Suprapubic skin (tissue), 4 donors: ENCODE measurements around the gene IRF4. TPM values are rescaled to one million over a fixed set of nuclear protein-coding genes. Genes with fewer than 3 reads are reported as not detected.
"Not testable (repeated sequence)": the region's sequence is repeated elsewhere in the genome, so short reads cannot be mapped to it uniquely, and the experiment has no call there.

Source experiments
- DNase-seq, 2 donors: peaks; one replicate each; pipeline ENCODE4 v3.0.0-alpha.2; 2019; ENCODE audit warnings: low spot score in 2 of 2
- H3K27ac ChIP-seq: fragments of 200-600 bp; sonication (generic); one replicate; pipeline ENCODE4 v1.5.1; 2019
- H3K27me3 ChIP-seq: fragments of 200-600 bp; sonication (generic); one replicate; pipeline ENCODE4 v1.5.1; 2019
- H3K36me3 ChIP-seq: fragments of 200-600 bp; sonication (generic); one replicate; pipeline ENCODE4 v1.5.1; 2019
- H3K4me1 ChIP-seq: fragments of 200-600 bp; sonication (generic); one replicate; pipeline ENCODE4 v1.5.1; 2019
- H3K4me3 ChIP-seq: fragments of 200-600 bp; sonication (generic); one replicate; pipeline ENCODE4 v1.5.1; 2019; ENCODE audit warnings: mild to moderate bottlenecking
- H3K9me3 ChIP-seq: fragments of 200-600 bp; sonication (generic); one replicate; pipeline ENCODE4 v1.5.1; 2019
- CTCF ChIP-seq, 2 donors: fragments of 200-600 bp in 1 of 2; fragments of 450-650 bp in 1 of 2; sonication (generic) in 1 of 2; IDR thresholded peaks; one replicate each; pipeline ENCODE4 v1.5.1; 2016 to 2019; ENCODE audit warnings: antibody characterized with exemption in 2 of 2, mild to moderate bottlenecking in 1 of 2, moderate library complexity in 1 of 2
- EP300 ChIP-seq: sonication (generic); formaldehyde crosslinking; IDR thresholded peaks from one replicate; pipeline ENCODE4 v1.6.1; 2017; ENCODE audit warnings: antibody characterized with exemption
- POLR2A ChIP-seq, 2 donors: fragments of 450-650 bp; IDR thresholded peaks; one replicate each; pipeline ENCODE4 v1.6.1; 2017; ENCODE audit warnings: antibody characterized with exemption in 2 of 2, mild to moderate bottlenecking in 2 of 2, moderate library complexity in 2 of 2
- POLR2AphosphoS5 ChIP-seq, 3 donors: sonication (generic); formaldehyde crosslinking; IDR thresholded peaks; one replicate each; pipeline ENCODE4 v1.6.1; 2017; ENCODE audit warnings: antibody characterized with exemption in 3 of 3
- WGBS: methylation state at CpG from one replicate; pipeline ENCODE4 v1.1.5; 2018; 5-methylcytosine and 5-hydroxymethylcytosine counted together
- total RNA-seq, 4 donors: library from RNA; depleted of rRNA; stranded (reverse); fragments of >200 nt; gene quantifications; one replicate each; pipeline ENCODE4 v1.1.0, GENCODE V29; 2016

Gene IRF4
- total RNA-seq, 4 donors from 2014 or later: 17.3 to 22.8 (median 20.4) TPM

GRCh38 chr6:424741-425417, 33.3 kb downstream of the IRF4 start:
- no peaks in the 10 kb centered on the region for H3K4me1 ChIP-seq
- no peak for DNase-seq
- no peaks in the 10 kb centered on the region for H3K36me3 ChIP-seq
- no peak overlapping the region for H3K4me3 ChIP-seq
- peaks cover 8% of the 10 kb centered on the region for H3K27me3 ChIP-seq
- no peaks in the 10 kb centered on the region for H3K9me3 ChIP-seq
- TF ChIP-seq POLR2A (IDR thresholded peaks at IDR 0.05) (no peak), EP300 (no peak), POLR2AphosphoS5 (IDR thresholded peaks at IDR 0.05) (no peak), CTCF (IDR thresholded peaks at IDR 0.05) (no peak)
- 96% methylated on average over 18 of the region's 27 CpGs for WGBS
- no peak overlapping the region for H3K27ac ChIP-seq

- WGBS: 75% methylated on average over 7 of the region's 7 CpGs
- not testable (repeated sequence) for H3K36me3 ChIP-seq, H3K27me3 ChIP-seq, DNase-seq, H3K27ac ChIP-seq, H3K4me1 ChIP-seq, H3K9me3 ChIP-seq, H3K4me3 ChIP-seq
These were observed 33.9 kb downstream of the IRF4 start for GRCh38 chr6:425418-425788.

- H3K27me3 ChIP-seq, H3K36me3 ChIP-seq, H3K4me1 ChIP-seq, DNase-seq, H3K27ac ChIP-seq, H3K9me3 ChIP-seq, H3K4me3 ChIP-seq: not testable (repeated sequence)
- WGBS: 96% methylated on average over 26 of the region's 45 CpGs
These were observed 34.7 kb downstream of the IRF4 start for GRCh38 chr6:426198-426738.

GRCh38 chr6:428047-428603, 36.6 kb downstream of the IRF4 start:
- Histone ChIP-seq H3K9me3 (no peaks in the 10 kb centered on the region), H3K27me3 (peaks cover 8% of the 10 kb centered on the region), H3K27ac (no peak overlapping the region), H3K4me1 (no peaks in the 10 kb centered on the region), H3K4me3 (no peak overlapping the region), H3K36me3 (no peaks in the 10 kb centered on the region)
- DNase-seq: no peak
- TF ChIP-seq EP300: no peak
- no peak for TF ChIP-seq CTCF (IDR thresholded peaks at IDR 0.05)
- TF ChIP-seq POLR2AphosphoS5 (IDR thresholded peaks at IDR 0.05): no peak
- no peak for TF ChIP-seq POLR2A (IDR thresholded peaks at IDR 0.05)
- 75% methylated on average over 11 of the region's 11 CpGs for WGBS

- H3K27ac ChIP-seq: no peak overlapping the region
- no peaks in the 10 kb centered on the region for H3K36me3 ChIP-seq
- no peak overlapping the region for H3K4me3 ChIP-seq
- DNase-seq: no peak
- no peaks in the 10 kb centered on the region for H3K4me1 ChIP-seq
- H3K27me3 ChIP-seq: peaks cover 8% of the 10 kb centered on the region
- 75% methylated on average over 4 of the region's 4 CpGs for WGBS
- no peak for TF ChIP-seq EP300
- TF ChIP-seq POLR2A (IDR thresholded peaks at IDR 0.05): no peak
- no peak for TF ChIP-seq CTCF (IDR thresholded peaks at IDR 0.05)
- TF ChIP-seq POLR2AphosphoS5 (IDR thresholded peaks at IDR 0.05): no peak
- H3K9me3 ChIP-seq: no peaks in the 10 kb centered on the region
These were observed 38.1 kb downstream of the IRF4 start for GRCh38 chr6:429515-430121.

- H3K27me3 ChIP-seq: peaks cover 8% of the 10 kb centered on the region
- no peaks in the 10 kb centered on the region for H3K36me3 ChIP-seq
- TF ChIP-seq EP300: no peak
- no peak for TF ChIP-seq POLR2AphosphoS5 (IDR thresholded peaks at IDR 0.05)
- no peak for TF ChIP-seq CTCF (IDR thresholded peaks at IDR 0.05)
- TF ChIP-seq POLR2A (IDR thresholded peaks at IDR 0.05): no peak
- no peak overlapping the region for H3K4me3 ChIP-seq
- WGBS: 89% methylated on average over 10 of the region's 10 CpGs
- no peak overlapping the region for H3K27ac ChIP-seq
- no peak for DNase-seq
- H3K9me3 ChIP-seq: no peaks in the 10 kb centered on the region
- H3K4me1 ChIP-seq: no peaks in the 10 kb centered on the region
These were observed 40.0 kb downstream of the IRF4 start for GRCh38 chr6:431504-431903.
